B cell (primary cell): ENCODE results near the gene JAK3. TPM values are rescaled to one million over a fixed set of nuclear protein-coding genes. Genes with fewer than 3 reads are reported as not detected.

ENCODE experiments used
- ATAC-seq: fragments of 200-7000 bp; cut with Tn5 transposase; one replicate; pipeline ENCODE4 v1.10.0; 2021; ENCODE audit warnings: low read depth, mild to moderate bottlenecking, moderate number of reproducible peaks, moderate library complexity
- CTCF ChIA-PET: fragments of 350-600 bp; sonication (Branson Sonifier 250); formaldehyde crosslinking; loops from one replicate; lab custom pipeline; 2021; ENCODE audit warnings: antibody characterized with exemption, inconsistent platforms; lab: Charles Lee
- POLR2A ChIA-PET: fragments of 350-600 bp; sonication (Branson Sonifier 250); formaldehyde crosslinking; loops from one replicate; lab custom pipeline; 2021; ENCODE audit warnings: antibody characterized with exemption; lab: Charles Lee
- DNase-seq: peaks from one replicate; pipeline ENCODE4 v3.0.0; 2013
- H2AFZ ChIP-seq: 2 replicates; pipeline ENCODE4 v1.6.1; 2012; ENCODE audit warnings: mild to moderate bottlenecking, low read depth, low read length; ENCODE audit not compliant: insufficient read depth, poor library complexity, severe bottlenecking
- H3K27ac ChIP-seq, 2 donors: 1 replicate in 1 of 2; 2 replicates in 1 of 2; pipeline ENCODE4 v1.5.1; 2012 to 2013; ENCODE audit warnings: low read length in 2 of 2, mild to moderate bottlenecking in 2 of 2, moderate library complexity in 1 of 2
- H3K27me3 ChIP-seq, 4 experiments: fragments of 200-600 bp in 1 of 4; sonication (generic) in 1 of 4; replicated peaks in 1 of 4; 1 replicate in 2 of 4; 2 replicates in 2 of 4; pipeline versions ENCODE4 v1.6.1 to v1.7.0; 2013 to 2016; ENCODE audit warnings: low read length in 3 of 4, mild to moderate bottlenecking in 2 of 4, mixed read lengths in 1 of 4, moderate library complexity in 1 of 4; ENCODE audit not compliant: insufficient read depth in 4 of 4, control insufficient read depth in 3 of 4; ENCODE audit errors: control extremely low read depth in 1 of 4
- H3K36me3 ChIP-seq, 2 experiments: replicated peaks in 1 of 2; 1 replicate in 1 of 2; 2 replicates in 1 of 2; pipeline versions ENCODE4 v1.6.1 to v1.7.1; 2013; ENCODE audit warnings: low read length in 1 of 2; ENCODE audit not compliant: insufficient read depth in 2 of 2, control insufficient read depth in 1 of 2; ENCODE audit errors: control extremely low read depth in 1 of 2, extremely low read depth in 1 of 2
- H3K4me1 ChIP-seq, 2 donors: fragments of 200-600 bp in 1 of 2; sonication (generic) in 1 of 2; 1 replicate in 1 of 2; 2 replicates in 1 of 2; pipeline versions ENCODE4 v1.5.1 to v1.6.1; 2013 to 2017; ENCODE audit warnings: low read length in 2 of 2; ENCODE audit not compliant: control insufficient read depth in 2 of 2, insufficient read depth in 2 of 2
- H3K4me2 ChIP-seq: replicated peaks from 2 replicates; pipeline ENCODE3; 2012; ENCODE audit warnings: mild to moderate bottlenecking, low read depth, low read length; ENCODE audit not compliant: poor library complexity, severe bottlenecking
- H3K4me3 ChIP-seq, 5 experiments: fragments of 200-600 bp in 1 of 5; sonication (generic) in 1 of 5; 1 replicate in 3 of 5; 2 replicates in 2 of 5; pipeline versions ENCODE4 v1.5.1 to v1.7.0; 2011 to 2016; ENCODE audit warnings: low read length in 4 of 5, mild to moderate bottlenecking in 4 of 5, low read depth in 2 of 5, control low read depth in 1 of 5, moderate library complexity in 1 of 5; ENCODE audit not compliant: insufficient read depth in 1 of 5; ENCODE audit errors: control extremely low read depth in 1 of 5, extremely low read depth in 1 of 5
- H3K79me2 ChIP-seq: fragments of 200-600 bp; sonication (generic); one replicate; pipeline ENCODE4 v1.6.0; 2016; ENCODE audit warnings: low read length; ENCODE audit not compliant: control insufficient read depth, insufficient read depth
- H3K9ac ChIP-seq: fragments of 200-600 bp; sonication (generic); 2 replicates; pipeline ENCODE4 v1.6.1; 2017; ENCODE audit warnings: mild to moderate bottlenecking, low read length, moderate library complexity
- H3K9me3 ChIP-seq, 3 donors: one replicate each; pipeline versions ENCODE4 v1.6.1 to v1.7.1; 2013; ENCODE audit warnings: low read length in 2 of 3; ENCODE audit not compliant: control insufficient read depth in 2 of 3, insufficient read depth in 1 of 3; ENCODE audit errors: control extremely low read depth in 1 of 3
- H4K20me1 ChIP-seq: 2 replicates; pipeline ENCODE4 v1.6.0; 2012; ENCODE audit warnings: mild to moderate bottlenecking, low read length; ENCODE audit not compliant: insufficient read depth, control insufficient read depth, poor library complexity, severe bottlenecking
- H3K27ac Mint-ChIP-seq: one replicate; pipeline ENCODE4 v1.8.0; 2021; ENCODE audit warnings: mixed read lengths
- H3K27me3 Mint-ChIP-seq: one replicate; pipeline ENCODE4 v1.8.0; 2021; ENCODE audit warnings: mixed read lengths
- H3K4me1 Mint-ChIP-seq: one replicate; pipeline ENCODE4 v1.8.0; 2021; ENCODE audit warnings: mixed read lengths
- H3K4me3 Mint-ChIP-seq: one replicate; pipeline ENCODE4 v1.8.0; 2021; ENCODE audit warnings: mixed read lengths
- H3K9me3 Mint-ChIP-seq: one replicate; pipeline ENCODE4 v1.8.0; 2022; ENCODE audit warnings: mixed read lengths; ENCODE audit not compliant: insufficient read depth
- CTCF ChIP-seq: fragments of 200-600 bp; IDR thresholded peaks from one replicate; pipeline ENCODE4 v1.8.0; 2022; ENCODE audit warnings: antibody characterized with exemption, mild to moderate bottlenecking
- EZH2 ChIP-seq: IDR thresholded peaks from 2 replicates; pipeline ENCODE4 v1.6.1; 2012; ENCODE audit warnings: borderline replicate concordance, low read depth, mild to moderate bottlenecking, moderate library complexity, low read length; ENCODE audit not compliant: insufficient read depth, poor library complexity, severe bottlenecking
- WGBS: methylation state at CpG from one replicate; pipeline ENCODE4 v1.1.5; 2013; ENCODE audit warnings: missing lambda C conversion rate; ENCODE audit not compliant: insufficient coverage; 5-methylcytosine and 5-hydroxymethylcytosine counted together
- intact Hi-C: fragments of 100-400 bp; cut with micrococcal nuclease; formaldehyde crosslinking; loops from one replicate; pipeline ENCODE4 v1.10.0; 2022
- polyA plus RNA-seq: library from polyadenylated mRNA; depleted of rRNA; stranded (reverse); fragments of >200 nt; gene quantifications from 2 replicates; pipeline ENCODE4 v1.2.3, GENCODE V29; 2012
- total RNA-seq, 2 donors: library from RNA; stranded (reverse); fragments of 120-200 nt in 1 of 2; gene quantifications; 1 replicate in 1 of 2; 2 replicates in 1 of 2; pipeline versions ENCODE4 v1.2.3 to v1.2.4, GENCODE V29; 2013 to 2022

Gene JAK3
- total and polyA plus RNA-seq, 2 donors (not counting 1 experiment from before 2014, with no cell fraction given): 102 to 143 TPM

GRCh38 chr19:17866964-17867486 lies 19.2 kb upstream of the JAK3 start:
- Histone ChIP-seq H3K4me2 (no peak overlapping the region), H3K36me3 (peaks cover 2 to 32% of the 10 kb centered on the region in 2 experiments), H3K4me3 (no peak overlapping the region), H3K27ac (no peak overlapping the region), H3K9me3 (no peaks in the 10 kb centered on the region), H3K79me2 (peaks cover 7% of the 10 kb centered on the region), H4K20me1 (peaks cover 26% of the 10 kb centered on the region), H3K27me3 (peaks cover 0 to 14% (median 7%) of the 10 kb centered on the region in 4 experiments), H3K4me1 (peaks cover 14 to 15% of the 10 kb centered on the region in 2 donors), H2AFZ (no peak overlapping the region), H3K9ac (no peak overlapping the region)
- Mint-ChIP-seq H3K9me3 (no peaks in the 10 kb centered on the region), H3K4me1 (peaks cover 13% of the 10 kb centered on the region), H3K4me3 (no peak overlapping the region), H3K27me3 (peaks cover 5% of the 10 kb centered on the region), H3K27ac (no peak overlapping the region)
- ATAC-seq (no peak), DNase-seq (no peak)
- 82% methylated on average over 10 of the region's 11 CpGs for WGBS
- CTCF ChIA-PET: interaction anchor here (1.2 kb wide), 1 partner anchor 130 kb away, joined by 4 read pairs; no protein-coding TSS in a partner anchor
- no peak for TF ChIP-seq CTCF
- no peak for TF ChIP-seq EZH2
- intact Hi-C loops: no loop called here
- POLR2A ChIA-PET: no interaction called here

DNA sequence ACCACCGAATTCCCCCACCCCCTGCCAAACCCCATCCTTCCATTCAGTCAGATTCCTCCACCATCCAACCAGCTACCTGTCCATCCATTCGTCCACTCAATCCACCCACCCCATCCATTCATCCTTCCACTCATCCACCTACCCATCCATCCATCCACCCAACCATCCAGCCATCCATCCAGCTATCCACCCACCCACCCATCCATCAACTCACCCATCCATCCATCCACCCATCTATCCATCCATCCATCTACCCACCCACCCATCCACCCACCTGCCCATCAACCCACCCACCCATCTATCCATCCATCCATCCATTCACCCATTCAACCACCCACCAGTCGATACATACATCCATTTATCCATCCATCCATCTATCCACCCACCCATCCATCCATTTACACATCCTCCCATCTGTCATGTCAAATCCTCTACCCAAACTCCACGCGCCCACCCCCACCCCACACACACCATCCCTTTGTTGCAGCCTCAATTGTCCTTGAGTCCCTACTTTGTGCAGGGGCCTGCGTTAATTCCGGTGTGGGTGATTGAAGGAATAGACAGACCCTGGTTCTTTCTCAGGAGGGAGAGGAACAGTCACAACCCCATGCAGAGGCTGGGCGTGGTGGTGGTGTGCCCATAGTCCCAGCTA lies 18.7 kb upstream of the JAK3 start:
- Mint-ChIP-seq H3K9me3 (no peaks in the 10 kb centered on the region), H3K27ac (no peak overlapping the region), H3K4me3 (no peak overlapping the region), H3K4me1 (peaks cover 16% of the 10 kb centered on the region), H3K27me3 (peaks cover 2% of the 10 kb centered on the region)
- Histone ChIP-seq H3K79me2 (peaks cover 13% of the 10 kb centered on the region), H3K27ac (no peak overlapping the region), H3K9me3 (no peaks in the 10 kb centered on the region), H3K4me1 (peaks cover 13 to 15% of the 10 kb centered on the region in 2 donors), H2AFZ (no peak overlapping the region), H3K4me2 (no peak overlapping the region), H3K27me3 (peaks cover 0 to 9% (median 4%) of the 10 kb centered on the region in 4 experiments), H4K20me1 (peaks cover 32% of the 10 kb centered on the region), H3K36me3 (peaks cover 3 to 38% of the 10 kb centered on the region in 2 experiments), H3K4me3 (no peak overlapping the region), H3K9ac (no peak overlapping the region)
- CTCF ChIA-PET: interaction anchor here (1.2 kb wide), 2 partner anchors 72 to 130 kb away, joined by 3 to 4 read pairs; no protein-coding TSS in a partner anchor
- ATAC-seq: no peak
- DNase-seq: no peak
- 90% methylated on average over 5 of the region's 8 CpGs for WGBS
- TF ChIP-seq EZH2: no peak
- no peak for TF ChIP-seq CTCF
- POLR2A ChIA-PET: no interaction called here
- intact Hi-C loops: no loop called here
